GM12873 (cell line): ENCODE data around the gene ANOS1.

ENCODE experiments used
- TF ChIP-seq, protein P1 (sequence below): IDR thresholded peaks from 2 replicates; pipeline ENCODE4 v1.5.1; 2012; ENCODE audit warnings: low read depth, mild to moderate bottlenecking, moderate library complexity, low read length, control low read depth; ENCODE audit not compliant: insufficient read depth; ENCODE audit errors: missing control alignments

ANOS1 gene

GRCh38 chrX:8565729-8566128 lies 166.2 kb downstream of the ANOS1 start:
- TF ChIP-seq, protein P1, sequence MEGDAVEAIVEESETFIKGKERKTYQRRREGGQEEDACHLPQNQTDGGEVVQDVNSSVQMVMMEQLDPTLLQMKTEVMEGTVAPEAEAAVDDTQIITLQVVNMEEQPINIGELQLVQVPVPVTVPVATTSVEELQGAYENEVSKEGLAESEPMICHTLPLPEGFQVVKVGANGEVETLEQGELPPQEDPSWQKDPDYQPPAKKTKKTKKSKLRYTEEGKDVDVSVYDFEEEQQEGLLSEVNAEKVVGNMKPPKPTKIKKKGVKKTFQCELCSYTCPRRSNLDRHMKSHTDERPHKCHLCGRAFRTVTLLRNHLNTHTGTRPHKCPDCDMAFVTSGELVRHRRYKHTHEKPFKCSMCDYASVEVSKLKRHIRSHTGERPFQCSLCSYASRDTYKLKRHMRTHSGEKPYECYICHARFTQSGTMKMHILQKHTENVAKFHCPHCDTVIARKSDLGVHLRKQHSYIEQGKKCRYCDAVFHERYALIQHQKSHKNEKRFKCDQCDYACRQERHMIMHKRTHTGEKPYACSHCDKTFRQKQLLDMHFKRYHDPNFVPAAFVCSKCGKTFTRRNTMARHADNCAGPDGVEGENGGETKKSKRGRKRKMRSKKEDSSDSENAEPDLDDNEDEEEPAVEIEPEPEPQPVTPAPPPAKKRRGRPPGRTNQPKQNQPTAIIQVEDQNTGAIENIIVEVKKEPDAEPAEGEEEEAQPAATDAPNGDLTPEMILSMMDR = no peak

DNA sequence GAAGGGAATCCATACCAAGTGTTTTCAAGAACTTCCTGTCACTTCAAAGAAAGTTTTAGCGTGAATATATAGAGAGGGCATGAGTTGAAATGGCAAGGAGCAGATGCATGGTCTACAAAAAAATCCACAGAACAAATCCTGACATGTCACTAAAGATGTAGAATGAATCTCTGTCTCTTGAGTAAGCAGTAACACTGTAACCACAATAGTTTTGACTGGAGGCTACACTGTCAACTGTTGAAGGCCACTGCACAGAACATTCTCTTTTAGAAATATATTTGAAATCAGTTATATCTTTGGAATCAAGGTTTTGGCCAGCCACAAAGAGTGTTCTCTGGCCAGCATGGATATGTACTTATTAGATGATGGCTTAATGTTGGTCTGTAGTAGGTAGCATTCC lies 183.5 kb downstream of the ANOS1 start:
- TF ChIP-seq, protein P1 = no peak

DNA sequence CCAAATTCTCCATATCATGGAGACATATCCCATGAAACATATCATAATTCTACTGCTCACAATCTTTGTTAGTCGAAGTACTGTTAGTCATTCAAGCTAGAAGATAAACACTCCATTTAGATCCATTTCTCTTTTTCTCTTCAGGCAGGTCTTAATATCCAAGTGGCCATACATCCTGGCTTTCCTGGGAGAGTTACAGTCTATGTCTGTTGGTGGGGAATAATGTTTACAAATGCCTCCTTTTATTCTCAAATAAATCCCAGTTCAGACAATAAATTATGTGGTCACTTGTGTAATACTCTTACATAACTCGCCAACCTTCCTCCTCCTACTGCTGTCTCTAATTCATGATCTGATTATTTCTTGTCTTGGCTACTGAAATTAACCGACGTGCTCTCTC lies 185.2 kb downstream of the ANOS1 start:
- TF ChIP-seq, protein P1 = no peak

DNA sequence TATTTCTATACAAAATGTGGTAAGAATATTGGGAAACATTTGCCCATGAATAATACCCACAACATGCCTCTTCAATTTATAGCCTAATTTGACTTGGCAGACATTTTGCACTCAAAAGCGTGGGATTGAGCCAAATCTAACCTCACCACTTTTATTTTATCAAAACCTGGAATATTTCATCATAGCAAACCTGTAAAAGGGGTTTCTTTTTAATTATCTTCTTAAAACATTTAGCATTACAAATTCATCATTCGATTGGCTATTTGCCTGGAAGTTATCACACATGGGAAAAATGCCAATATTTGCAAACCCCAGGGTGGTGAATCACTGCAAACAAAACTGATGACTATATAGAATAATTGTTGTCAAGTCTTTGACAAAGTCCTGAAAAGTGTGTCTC lies 211.1 kb downstream of the ANOS1 start:
- TF ChIP-seq, protein P1 = no peak

- TF ChIP-seq, protein P1 = no peak
Observed at GRCh38 chrX:8520178-8520577, 211.8 kb downstream of the ANOS1 start.

DNA sequence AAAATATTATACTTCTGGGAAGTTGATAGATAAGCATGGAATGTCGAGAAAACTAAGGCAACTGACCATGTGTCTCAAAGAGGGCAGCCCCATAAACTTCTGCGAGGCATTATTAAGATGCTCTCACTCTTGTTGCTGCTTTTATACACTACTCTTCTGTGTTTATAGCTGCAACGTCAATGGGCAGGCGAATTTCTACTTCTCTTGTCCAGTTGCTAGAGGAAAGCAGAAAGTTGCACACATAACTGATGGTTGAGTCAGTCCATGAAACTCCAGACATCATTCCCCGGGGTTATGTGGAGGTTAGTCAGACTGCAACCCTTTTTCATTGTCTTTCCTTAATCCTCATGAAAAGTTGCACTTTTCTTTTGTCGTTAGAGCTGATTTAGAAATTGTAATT lies 227.5 kb downstream of the ANOS1 start:
- TF ChIP-seq, protein P1 = no peak

- TF ChIP-seq, protein P1 = no peak
Observed at GRCh38 chrX:8500203-8500602, 231.7 kb downstream of the ANOS1 start.

GRCh38 chrX:8484360-8484949 lies 247.5 kb downstream of the ANOS1 start:
- TF ChIP-seq, protein P1 = no peak
